Left cardiac atrium (tissue), 4 donors: ENCODE measurements around the gene RETREG3. TPM values are rescaled to one million over a fixed set of nuclear protein-coding genes. Genes with fewer than 3 reads are reported as not detected.
A peak's percentile ranks its signal among the peaks of the same experiment; 100 is the strongest.
"Not testable (repeated sequence)": the region's sequence is repeated elsewhere in the genome, so short reads cannot be mapped to it uniquely, and the experiment has no call there.

Source experiments
- ATAC-seq, 2 donors: fragments of 200-7000 bp; cut with Tn5 transposase; one replicate each; pipeline ENCODE4 v1.9.1; 2020; ENCODE audit warnings: mild to moderate bottlenecking in 2 of 2, moderate library complexity in 2 of 2
- DNase-seq: peaks from one replicate; pipeline ENCODE4 v3.0.0-alpha.2; 2020
- intact Hi-C, 2 donors: fragments of 100-400 bp; cut with DNase I; formaldehyde crosslinking; loops; one replicate each; pipeline versions ENCODE4 v1.14.1 to v1.15.1; 2022 to 2023
- total RNA-seq, 2 donors: library from RNA; stranded (reverse); fragmentation: NEBNext Ultra II Directional; extraction: Animal tissue kit (Norgen Biotek cat#: 25700); gene quantifications; one replicate each; pipeline ENCODE4 v1.2.1, GENCODE V29; 2021
- donor health status: DM: no; HTN: yes; CAD: no.
- donor health status: DM: no; HTN: yes; CAD: no; lungs with severe emphysema.
- donor health status: DM: yes; HTN: yes; CAD: no.
- donor health status: Dilated cardiomyopathy.

The RETREG3 gene
- total RNA-seq, 2 donors from 2014 or later, result 26.0 to 26.1 TPM

DNA sequence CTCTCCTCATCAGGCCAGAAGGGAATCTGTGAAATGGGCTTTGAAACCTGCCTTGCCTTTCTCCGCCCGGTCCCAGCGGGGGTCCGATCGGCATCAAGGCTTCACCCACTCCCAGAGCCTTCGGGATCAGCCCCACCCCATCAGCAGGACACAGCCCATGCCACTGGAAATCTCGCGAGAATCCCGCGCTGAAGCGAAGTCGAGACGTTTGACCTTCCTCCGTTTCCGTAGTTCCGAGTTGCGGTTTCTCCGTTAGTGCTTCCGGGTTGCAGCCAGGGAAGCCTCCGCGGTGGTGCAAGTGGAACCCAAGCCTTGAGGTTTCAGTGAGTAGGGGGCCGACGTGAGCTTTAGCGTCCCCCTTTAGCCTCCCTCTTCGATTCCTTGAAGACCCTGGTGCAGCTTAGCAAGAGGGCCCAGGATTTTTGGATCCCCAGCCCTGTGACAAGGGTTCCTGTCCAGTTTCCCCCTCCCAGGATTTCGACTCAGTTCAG lies 47.2 kb downstream of the RETREG3 start, which contains the start of gene COASY:
Gene COASY (plus strand): TSS at position 252 of the 491 bp plus-strand sequence. CDS start 475 bp downstream, outside the sequence.
- DNase-seq (peak; percentile 97), ATAC-seq (peak; percentile 81 to 84)
- intact Hi-C loops, result no loop called here

DNA sequence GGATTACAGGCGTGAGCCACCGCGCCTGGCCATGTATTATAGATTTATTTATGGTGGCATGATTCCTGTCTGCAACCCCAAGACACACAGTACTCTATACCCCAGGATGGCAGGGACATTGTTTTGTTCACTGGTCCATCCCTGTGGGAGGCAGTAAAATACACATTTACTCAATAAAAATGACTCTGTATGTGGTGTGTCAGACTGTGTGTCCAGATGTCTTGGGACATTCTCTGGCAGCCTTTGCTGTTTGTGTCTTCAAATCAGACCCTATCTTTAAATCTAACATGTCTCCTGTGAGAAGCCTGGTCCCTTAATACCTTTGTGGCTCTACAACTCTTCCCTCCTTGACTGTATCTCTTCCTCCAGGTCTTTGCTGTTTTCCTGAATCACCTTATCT lies 48.9 kb downstream of the RETREG3 start:
- DNase-seq (no peak), ATAC-seq (no peak)
- intact Hi-C loops, result no loop called here

DNA sequence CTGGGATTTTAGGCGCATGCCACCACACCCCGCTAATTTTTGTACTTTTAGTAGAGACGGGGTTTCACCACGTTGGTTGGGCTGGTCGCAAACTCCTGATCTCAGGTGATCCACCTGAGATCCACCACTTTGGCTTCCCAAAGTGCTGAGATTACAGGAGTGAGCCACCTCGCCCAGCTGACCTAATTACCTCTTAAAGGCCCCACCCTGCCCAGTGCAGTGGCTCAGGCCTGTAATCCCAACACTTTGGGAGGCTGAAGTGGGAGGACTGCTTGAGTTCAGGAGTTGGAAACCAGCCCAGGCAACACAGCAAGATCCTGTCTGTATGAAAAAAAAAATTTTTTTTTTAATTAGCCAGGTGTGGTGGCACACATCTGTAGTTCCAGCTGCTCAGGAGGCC lies 50.1 kb downstream of the RETREG3 start:
- ATAC-seq, result no peak
- intact Hi-C loops, result no loop called here
- no peak for DNase-seq

DNA sequence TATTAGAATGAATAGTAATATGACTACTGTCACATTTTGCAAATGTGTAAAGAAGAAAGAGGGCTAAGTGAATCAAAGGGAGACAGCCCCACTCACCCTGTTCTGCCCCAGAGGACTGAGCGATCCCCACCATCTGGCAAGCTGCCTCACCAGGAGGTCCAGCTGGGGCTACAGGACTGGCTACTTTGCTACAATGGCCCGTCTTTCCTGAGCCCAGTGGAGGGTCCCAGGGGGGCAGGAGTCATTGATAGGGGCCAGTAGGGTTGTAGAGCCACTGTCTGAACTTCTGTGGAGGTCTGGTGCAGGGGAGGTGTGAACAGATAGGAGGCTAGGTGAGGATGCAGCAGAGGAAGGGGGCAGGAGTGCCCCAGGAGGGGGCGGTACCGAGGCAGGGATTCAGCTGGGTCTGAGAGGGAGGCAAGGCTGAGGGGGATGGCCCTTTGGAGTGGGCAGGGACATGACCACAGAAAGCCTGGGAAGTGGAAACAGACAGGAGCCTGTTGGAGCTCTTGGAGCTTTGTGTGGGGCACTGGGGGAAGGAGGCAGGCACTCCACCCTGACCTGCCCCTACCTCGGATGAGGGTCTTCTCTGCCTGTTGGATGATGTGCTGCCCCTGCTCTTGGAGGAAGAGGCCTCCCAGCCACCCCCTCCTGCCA lies 53.1 kb downstream of the RETREG3 start:
- intact Hi-C loops, DNase-seq, ATAC-seq: not testable (repeated sequence)

DNA sequence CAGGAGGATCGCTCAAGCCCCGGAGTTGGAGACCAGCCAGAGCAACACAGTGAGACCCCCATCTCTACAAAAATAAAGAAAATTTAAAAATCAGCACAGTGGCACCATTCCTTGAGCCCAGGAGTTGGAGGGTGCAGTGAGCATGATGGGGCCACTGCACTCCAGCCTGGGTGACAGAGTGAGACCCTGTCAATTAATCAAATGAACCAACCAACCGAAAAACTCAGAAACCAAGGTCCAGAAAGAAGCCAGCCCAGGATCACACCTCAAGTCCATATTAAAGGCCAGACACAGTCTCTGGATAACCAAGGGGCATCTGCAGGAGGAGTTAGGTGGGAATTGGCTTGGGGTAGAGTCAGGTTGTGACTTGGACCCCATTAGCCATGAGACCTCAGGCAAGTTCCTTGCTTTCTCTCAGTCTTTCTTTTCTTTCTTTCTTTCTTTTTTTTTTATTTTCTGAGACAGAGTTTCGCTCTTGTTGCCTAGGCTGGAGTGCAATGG lies 54.0 kb downstream of the RETREG3 start:
- intact Hi-C loops, result no loop called here
- ATAC-seq, result peak in 1 of 2 donors; percentile 3
- DNase-seq, result no peak

DNA sequence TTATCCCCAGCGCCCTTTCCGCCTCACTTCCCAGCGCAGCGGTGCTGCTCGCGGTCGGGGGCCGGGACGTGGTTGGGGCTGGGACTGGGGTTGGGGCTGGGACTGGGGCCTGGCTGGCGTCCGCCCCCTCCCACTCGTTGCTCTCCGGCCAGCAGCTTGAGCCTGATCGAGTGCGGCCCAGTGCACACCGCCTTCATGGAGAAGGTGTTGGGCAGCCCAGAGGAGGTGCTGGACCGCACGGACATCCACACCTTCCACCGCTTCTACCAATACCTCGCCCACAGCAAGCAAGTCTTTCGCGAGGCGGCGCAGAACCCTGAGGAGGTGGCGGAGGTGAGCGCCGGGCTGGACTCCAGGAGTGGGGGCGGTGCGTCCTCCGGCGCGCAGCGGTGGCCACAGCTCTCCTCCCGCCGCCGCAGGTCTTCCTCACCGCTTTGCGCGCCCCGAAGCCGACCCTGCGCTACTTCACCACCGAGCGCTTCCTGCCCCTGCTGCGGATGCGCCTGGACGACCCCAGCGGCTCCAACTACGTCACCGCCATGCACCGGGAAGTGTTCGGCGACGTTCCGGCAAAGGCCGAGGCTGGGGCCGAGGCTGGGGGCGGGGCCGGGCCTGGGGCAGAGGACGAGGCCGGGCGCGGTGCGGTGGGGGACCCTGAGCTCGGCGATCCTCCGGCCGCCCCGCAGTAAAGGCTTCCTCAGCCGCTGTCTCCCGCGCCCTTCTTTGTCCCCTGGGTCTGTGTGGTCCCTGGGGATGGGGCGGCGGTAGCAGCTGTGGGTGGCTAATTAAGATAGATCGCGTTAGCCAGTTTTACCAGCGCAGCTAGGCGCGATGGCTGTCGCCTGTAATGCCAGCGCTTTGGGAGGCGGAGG lies 54.7 kb downstream of the RETREG3 start:
- intact Hi-C loops, result no loop called here
- DNase-seq (peak; percentile 93), ATAC-seq (peak; percentile 94 to 95)

DNA sequence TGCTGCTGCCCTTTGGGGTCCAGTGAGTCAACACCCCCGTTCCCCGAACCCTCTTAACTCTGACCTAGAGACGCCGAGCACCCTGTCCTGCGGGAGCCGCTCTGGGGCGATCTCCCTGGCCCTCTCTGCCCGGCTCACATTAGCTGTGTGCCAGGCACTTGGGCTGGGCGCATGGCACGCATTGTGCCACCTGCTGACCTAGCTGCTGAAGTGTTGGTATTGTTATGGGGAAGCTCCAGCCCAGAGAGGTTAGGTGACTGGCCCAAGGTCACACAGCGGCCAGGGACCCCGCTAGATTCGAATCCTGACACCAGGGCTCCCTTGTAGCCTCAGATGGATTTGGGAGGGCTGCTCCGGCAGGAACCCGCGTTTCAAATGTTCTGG lies 55.3 kb downstream of the RETREG3 start:
- intact Hi-C loops, result no loop called here
- DNase-seq (no peak), ATAC-seq (peak in 1 of 2 donors; percentile 12)

DNA sequence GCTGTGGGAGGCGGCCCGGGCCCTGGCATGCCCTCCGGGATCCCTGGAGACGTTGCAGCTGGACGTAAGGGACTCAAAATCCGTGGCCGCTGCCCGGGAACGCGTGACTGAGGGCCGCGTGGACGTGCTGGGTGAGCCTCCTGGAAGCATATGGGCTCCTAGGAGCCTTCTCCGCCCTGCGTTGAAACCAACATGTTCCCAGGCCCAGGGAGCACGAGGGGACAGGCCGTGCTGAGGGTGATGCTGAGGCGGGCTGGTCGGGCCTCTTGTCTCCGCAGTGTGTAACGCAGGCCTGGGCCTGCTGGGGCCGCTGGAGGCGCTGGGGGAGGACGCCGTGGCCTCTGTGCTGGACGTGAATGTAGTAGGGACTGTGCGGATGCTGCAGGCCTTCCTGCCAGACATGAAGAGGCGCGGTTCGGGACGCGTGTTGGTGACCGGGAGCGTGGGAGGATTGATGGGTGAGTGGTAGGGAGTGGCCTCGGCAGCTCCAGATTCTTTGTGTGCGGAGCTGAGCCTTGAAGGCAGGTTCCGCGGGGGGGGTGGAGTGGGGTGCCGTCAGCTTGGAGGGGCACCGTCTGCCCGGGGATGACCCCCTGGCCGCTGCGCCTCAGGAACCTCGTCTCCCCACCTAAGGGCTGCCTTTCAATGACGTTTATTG lies 55.9 kb downstream of the RETREG3 start:
- ATAC-seq (no peak), DNase-seq (no peak)
- intact Hi-C loops, result no loop called here

DNA sequence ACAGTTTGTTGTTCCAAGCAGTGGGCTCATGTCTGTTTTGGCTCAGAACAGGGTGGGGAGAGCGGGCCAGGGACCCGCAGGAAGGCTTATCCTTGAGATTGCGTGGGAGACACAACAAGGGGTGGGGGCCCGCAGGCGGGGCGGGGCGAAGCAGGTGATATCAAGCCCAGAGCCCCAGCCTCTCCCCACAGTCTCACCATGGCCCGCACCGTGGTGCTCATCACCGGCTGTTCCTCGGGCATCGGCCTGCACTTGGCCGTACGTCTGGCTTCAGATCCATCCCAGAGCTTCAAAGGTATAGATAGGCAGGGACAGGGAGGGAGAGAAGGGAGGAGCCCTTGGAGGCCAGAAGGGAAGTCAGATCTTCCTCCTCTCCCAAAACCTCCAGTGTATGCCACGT lies 56.4 kb downstream of the RETREG3 start, which contains the start of gene HSD17B1:
Gene HSD17B1 (plus strand): TSS at position 188 of the 400 bp plus-strand sequence. CDS start 11 bp downstream, at position 199.
- intact Hi-C loops, ATAC-seq, DNase-seq: not testable (repeated sequence)

DNA sequence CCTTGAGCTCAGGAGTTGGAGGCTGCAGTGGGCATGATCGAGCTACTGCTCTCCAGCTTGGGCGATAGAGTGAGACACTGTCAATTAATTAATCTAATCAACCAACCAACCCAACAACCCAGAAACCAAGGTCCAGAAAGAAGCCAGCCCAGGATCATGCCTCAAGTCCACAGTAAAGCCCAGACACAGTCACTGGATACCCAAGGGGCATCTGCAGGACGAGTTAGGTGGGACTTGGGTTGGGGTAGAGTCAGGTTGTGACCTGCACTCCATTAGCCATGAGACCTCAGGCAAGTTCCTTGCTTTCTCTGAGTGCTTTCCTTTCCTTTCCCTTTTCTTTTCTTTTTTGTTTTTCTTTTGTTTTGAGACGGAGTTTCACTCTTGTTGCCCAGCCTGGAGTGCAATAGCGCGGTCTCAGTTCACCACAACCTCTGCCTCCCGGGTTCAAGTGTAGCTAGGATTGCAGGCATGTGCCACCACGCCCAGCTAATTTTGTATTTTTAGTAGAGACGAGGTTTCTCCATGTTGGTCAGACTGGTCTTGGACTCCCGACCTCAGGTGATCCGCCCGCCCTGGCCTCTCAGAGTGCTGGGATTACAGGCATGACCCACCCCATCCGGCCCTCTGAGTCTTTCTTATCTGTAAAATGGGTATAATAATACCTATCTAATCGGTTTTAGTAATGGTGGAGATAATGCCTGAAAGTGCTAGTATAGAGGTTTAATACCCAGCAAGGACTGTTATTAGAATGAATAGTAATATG lies 60.0 kb downstream of the RETREG3 start:
- intact Hi-C loops, result no loop called here
- DNase-seq, result no peak
- ATAC-seq, result no peak

DNA sequence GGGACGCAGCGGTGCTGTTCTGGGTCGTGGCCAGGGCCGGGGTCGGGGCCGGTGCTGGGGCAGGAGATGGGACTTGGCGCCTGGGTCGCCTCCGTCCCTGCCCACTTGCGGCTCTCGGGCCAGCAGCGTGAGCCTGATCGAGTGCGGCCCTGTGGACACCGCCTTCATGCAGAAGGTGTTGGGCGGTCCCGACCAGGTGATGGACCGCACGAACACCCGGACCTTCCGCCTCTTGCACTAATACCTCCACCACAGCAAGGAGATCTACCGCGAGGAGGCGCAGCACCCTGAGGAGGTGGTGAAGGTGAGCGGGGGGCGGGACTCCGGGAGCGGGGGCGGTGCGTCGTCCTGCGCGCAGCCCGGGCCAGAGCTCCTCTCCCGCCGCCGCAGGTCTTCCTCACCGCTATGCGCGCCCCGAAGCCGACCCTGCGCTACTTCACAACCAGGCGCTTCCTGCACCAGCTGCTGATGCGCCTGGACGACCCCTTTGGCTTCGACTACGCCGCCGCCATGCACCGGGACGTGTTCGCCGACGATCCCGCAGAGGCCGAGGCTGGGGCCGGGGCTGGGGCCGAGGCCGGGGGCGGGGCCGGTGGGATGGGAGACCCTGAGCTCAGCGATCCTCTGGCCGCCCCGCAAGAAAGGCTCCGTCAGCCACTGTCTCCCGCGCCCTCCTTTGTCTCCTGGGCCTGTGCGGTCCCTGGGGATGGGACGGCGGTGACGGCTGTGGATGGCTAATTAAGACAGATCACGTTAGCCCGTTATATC lies 60.9 kb downstream of the RETREG3 start:
- DNase-seq (peak; percentile 70), ATAC-seq (peak; percentile 53 to 79)

DNA sequence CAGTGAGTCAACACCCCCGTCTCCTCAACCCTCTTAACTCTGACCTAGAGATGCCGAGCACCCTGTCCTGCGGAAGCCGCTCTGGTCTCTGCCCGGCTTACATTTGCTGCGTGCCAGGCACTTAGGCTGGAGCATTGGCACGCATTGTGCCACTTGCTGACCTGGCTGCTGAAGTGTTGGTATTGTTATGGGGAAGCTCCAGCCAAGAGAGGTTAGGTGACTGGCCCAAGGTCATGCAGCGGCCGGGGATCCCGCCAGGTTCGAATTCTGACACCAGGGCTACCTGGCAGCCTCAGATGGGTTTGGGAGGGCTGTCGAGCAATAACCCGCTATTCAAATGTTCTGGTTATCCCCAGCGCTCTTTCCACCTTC lies 61.5 kb downstream of the RETREG3 start:
- peak; percentile 8 to 17 for ATAC-seq
- intact Hi-C loops, result no loop called here
- no peak for DNase-seq

More for the DNA sequence above, 60.9 kb downstream of the RETREG3 start:
- intact Hi-C loops, result no loop called here

DNA sequence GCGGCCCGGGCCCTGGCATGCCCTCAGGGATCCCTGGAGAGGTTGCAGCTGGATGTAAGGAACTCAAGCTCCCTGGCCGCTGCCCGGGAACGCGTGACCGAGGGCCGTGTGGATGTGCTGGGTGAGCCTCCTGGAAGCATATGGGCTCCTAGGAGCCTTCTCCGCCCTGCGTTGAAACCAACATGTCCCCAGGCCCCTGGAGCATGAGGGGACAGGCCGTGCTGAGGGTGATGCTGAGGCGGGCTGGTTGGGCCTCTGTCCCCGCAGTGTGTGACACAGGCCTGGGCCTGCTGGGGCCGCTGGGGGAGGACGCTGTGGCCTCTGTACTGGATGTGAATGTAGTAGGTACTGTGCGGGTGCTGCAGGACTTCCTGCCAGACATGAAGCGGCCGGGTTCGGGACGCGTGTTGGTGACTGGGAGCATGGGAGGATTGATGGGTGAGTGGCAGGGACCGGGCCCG lies 62.1 kb downstream of the RETREG3 start:
- DNase-seq, result no peak
- intact Hi-C loops, result no loop called here
- peak; percentile 6 to 19 for ATAC-seq

DNA sequence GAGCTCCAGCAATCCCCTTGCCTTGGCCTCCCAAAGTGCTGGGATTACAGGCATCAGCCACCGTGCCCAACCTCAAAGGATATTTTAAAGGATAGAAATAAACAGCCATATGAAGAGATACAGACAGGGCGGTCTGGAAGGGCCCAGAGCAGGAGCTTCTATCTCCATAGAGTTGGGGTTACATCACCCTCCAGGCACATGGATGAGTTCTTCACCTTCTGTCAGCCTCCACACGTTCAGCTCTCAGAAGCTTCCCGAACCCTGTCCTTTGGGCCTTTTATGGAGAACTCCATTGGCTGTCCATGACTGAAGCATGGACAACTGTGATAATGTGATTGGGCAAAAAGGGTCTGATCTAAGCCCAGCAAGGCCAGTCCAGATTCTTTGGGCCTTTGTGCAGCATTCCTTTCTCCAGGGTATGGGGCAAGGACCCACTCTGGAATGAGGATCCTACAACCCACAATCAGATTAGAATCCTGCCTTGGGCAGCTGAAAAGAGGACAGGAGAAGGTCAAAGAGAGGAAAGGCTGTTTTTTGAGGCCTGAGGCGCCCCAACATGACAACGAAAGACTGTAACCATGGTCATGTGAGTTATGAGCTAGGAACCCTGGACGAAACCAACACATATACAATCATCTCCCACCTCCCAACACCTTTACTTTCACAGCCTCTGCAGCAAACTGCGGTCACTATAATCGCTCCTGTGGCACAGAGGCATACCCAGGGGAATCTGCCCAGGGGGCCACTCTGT lies 63.2 kb downstream of the RETREG3 start:
- intact Hi-C loops, ATAC-seq, DNase-seq: not testable (repeated sequence)

DNA sequence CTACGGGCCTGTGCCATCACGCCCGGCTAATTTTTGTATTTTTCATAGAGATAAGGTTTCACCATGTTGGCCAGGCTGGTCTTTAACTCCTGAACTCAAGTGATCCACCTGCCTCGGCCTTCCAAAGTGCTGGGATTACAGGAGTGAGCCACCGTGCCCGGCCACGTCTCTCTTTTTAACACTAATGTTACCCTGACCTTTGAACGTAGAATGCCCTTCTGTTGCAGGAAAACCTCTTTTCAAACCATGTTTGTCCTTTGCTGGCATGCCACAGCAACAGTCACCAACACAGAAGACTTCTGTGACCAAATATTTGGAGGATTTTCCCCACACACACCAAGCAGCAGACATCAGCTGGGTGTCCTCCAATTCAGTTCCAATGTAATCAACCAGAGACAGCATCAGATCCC lies 64.3 kb downstream of the RETREG3 start:
- DNase-seq (no peak), ATAC-seq (no peak)
- intact Hi-C loops, result no loop called here

DNA sequence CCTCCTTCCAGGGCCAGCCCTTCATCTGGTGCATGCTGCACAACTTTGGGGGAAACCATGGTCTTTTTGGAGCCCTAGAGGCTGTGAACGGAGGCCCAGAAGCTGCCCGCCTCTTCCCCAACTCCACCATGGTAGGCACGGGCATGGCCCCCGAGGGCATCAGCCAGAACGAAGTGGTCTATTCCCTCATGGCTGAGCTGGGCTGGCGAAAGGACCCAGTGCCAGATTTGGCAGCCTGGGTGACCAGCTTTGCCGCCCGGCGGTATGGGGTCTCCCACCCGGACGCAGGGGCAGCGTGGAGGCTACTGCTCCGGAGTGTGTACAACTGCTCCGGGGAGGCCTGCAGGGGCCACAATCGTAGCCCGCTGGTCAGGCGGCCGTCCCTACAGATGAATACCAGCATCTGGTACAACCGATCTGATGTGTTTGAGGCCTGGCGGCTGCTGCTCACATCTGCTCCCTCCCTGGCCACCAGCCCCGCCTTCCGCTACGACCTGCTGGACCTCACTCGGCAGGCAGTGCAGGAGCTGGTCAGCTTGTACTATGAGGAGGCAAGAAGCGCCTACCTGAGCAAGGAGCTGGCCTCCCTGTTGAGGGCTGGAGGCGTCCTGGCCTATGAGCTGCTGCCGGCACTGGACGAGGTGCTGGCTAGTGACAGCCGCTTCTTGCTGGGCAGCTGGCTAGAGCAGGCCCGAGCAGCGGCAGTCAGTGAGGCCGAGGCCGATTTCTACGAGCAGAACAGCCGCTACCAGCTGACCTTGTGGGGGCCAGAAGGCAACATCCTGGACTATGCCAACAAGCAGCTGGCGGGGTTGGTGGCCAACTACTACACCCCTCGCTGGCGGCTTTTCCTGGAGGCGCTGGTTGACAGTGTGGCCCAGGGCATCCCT lies 65.7 kb downstream of the RETREG3 start:
- no peak for DNase-seq
- intact Hi-C loops, result no loop called here
- ATAC-seq, result no peak
